Measurements from ENCODE around the gene NGFR. TPM values are rescaled to one million over a fixed set of nuclear protein-coding genes. Genes with fewer than 3 reads are reported as not detected.

NGFR gene
- total RNA-seq, 1 donor from 2014 or later = 1.2 TPM

GRCh38 chr17:49508061-49508865 lies 13.2 kb downstream of the NGFR start:
- CTCF ChIA-PET = interaction anchor here (1.8 kb wide), 1 partner anchor 12 kb away, joined by 4 read pairs; no protein-coding TSS in a partner anchor
- H3K9me3 Mint-ChIP-seq = no peaks in the 10 kb centered on the region
- TF ChIP-seq CTCF (IDR thresholded peaks at IDR 0.05) = no peak
- H3K4me3 Mint-ChIP-seq = no peak overlapping the region
- DNase-seq (no peak), ATAC-seq (ENCODE audit: low read depth) (no peak)
- no peaks in the 10 kb centered on the region for H3K4me1 Mint-ChIP-seq
- peaks cover 44% of the 10 kb centered on the region for H3K27me3 Mint-ChIP-seq
- no peak overlapping the region for H3K27ac Mint-ChIP-seq
- no peaks in the 10 kb centered on the region for H3K36me3 Mint-ChIP-seq (ENCODE audit: low read depth)
- POLR2A ChIA-PET = no interaction called here
- intact Hi-C loops (cut with micrococcal nuclease) = no loop called here

DNA sequence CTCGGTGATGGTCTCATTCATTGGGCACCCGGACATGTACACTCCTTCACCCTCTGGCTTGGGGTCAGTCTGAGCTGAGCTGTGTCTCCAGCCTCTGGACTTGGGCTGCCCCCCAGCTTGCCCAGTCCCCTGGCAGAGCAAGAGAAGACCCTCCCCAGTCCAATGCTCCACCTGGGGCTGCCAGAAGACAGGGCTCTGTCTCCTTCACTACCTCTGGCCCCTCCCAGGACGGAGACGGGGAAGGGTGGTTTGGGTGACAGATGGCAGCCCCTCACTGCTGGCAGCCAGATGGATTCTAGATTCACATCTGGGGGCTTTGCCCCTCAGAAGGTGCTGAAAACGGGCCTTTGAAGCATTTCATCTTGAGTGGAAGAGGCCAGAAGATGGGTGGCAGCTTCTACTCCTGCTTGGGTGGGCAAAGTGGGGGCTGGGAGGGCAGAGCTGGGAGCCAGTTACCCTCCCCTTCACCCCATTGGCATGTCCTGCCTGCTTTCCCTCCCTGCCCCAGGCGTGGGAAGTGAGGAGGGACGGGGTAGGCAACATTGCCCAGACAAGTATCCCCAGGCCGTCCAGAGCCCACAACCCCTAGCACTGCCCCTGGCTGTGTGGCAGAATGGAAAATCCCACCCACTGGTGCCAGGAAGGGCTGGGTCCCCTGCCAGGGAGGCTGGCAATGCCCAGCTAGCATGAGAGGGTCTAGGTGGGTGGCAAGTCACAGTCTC lies 13.9 kb downstream of the NGFR start:
- CTCF ChIA-PET = interaction anchor here (1.8 kb wide), 1 partner anchor 12 kb away, joined by 4 read pairs; no protein-coding TSS in a partner anchor
- ATAC-seq (ENCODE audit: low read depth) = no peak
- no peaks in the 10 kb centered on the region for H3K4me1 Mint-ChIP-seq
- H3K36me3 Mint-ChIP-seq (ENCODE audit: low read depth) = no peaks in the 10 kb centered on the region
- H3K27ac Mint-ChIP-seq = no peak overlapping the region
- H3K27me3 Mint-ChIP-seq = peaks cover 37% of the 10 kb centered on the region
- no peak overlapping the region for H3K4me3 Mint-ChIP-seq
- DNase-seq = no peak
- POLR2A ChIA-PET = no interaction called here
- TF ChIP-seq CTCF (IDR thresholded peaks at IDR 0.05) = no peak
- intact Hi-C loops (cut with micrococcal nuclease) = no loop called here
- H3K9me3 Mint-ChIP-seq = no peaks in the 10 kb centered on the region

DNA sequence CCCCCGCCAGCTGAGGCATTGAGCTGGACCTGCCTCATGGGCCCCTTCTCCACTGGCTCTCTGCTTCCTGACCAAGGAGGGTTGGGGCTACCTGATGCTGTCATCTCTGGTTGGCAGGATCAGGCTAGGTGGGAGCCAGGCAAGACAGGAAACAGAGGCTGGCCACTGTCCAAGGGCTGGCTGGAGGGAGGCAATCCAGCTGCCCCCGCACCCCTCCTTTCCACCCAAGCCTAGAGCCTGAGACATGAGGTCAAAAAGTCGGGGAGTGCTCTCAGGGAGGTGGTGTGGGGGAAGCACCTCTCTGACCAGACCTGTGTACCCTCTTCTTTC lies 14.5 kb downstream of the NGFR start:
- no peaks in the 10 kb centered on the region for H3K36me3 Mint-ChIP-seq (ENCODE audit: low read depth)
- POLR2A ChIA-PET = no interaction called here

GRCh38 chr17:49510059-49510719 lies 15.1 kb downstream of the NGFR start:
- Mint-ChIP-seq H3K27ac (no peak overlapping the region), H3K27me3 (peaks cover 30% of the 10 kb centered on the region), H3K4me1 (no peaks in the 10 kb centered on the region), H3K4me3 (no peak overlapping the region), H3K9me3 (no peaks in the 10 kb centered on the region), H3K36me3 (ENCODE audit: low read depth) (no peaks in the 10 kb centered on the region)
- ATAC-seq (ENCODE audit: low read depth) (no peak), DNase-seq (no peak)
- intact Hi-C loops (cut with micrococcal nuclease) = no loop called here
- ChIA-PET CTCF (interaction anchor here (1.8 kb wide), 1 partner anchor 14 kb away, joined by 4 read pairs; no protein-coding TSS in a partner anchor), POLR2A (no interaction called here)
- no peak for TF ChIP-seq CTCF (IDR thresholded peaks at IDR 0.05)

More for the DNA sequence above, 14.5 kb downstream of the NGFR start:
- intact Hi-C loops (cut with micrococcal nuclease) = no loop called here
- Mint-ChIP-seq H3K27ac (no peak overlapping the region), H3K27me3 (peaks cover 33% of the 10 kb centered on the region), H3K9me3 (no peaks in the 10 kb centered on the region), H3K4me3 (no peak overlapping the region), H3K4me1 (no peaks in the 10 kb centered on the region)
- DNase-seq (no peak), ATAC-seq (ENCODE audit: low read depth) (no peak)
- CTCF ChIA-PET = interaction anchor here (1.8 kb wide), 1 partner anchor 13 kb away, joined by 4 read pairs; no protein-coding TSS in a partner anchor
- TF ChIP-seq CTCF (IDR thresholded peaks at IDR 0.05) = no peak

- CTCF ChIA-PET = no interaction called here
- intact Hi-C loops (cut with micrococcal nuclease) = no loop called here
- POLR2A ChIA-PET = no interaction called here
- Mint-ChIP-seq H3K9me3 (no peaks in the 10 kb centered on the region), H3K4me3 (no peak overlapping the region), H3K36me3 (ENCODE audit: low read depth) (no peaks in the 10 kb centered on the region), H3K4me1 (no peaks in the 10 kb centered on the region), H3K27ac (no peak overlapping the region), H3K27me3 (peaks cover 27% of the 10 kb centered on the region)
- no peak for TF ChIP-seq CTCF (IDR thresholded peaks at IDR 0.05)
- ATAC-seq (ENCODE audit: low read depth) (no peak), DNase-seq (no peak)
These were observed 15.6 kb downstream of the NGFR start for GRCh38 chr17:49510720-49511110.

Data from activated B cell treated with CpG ODN at 0.5 μM for 24 hours (primary cell).